GM12878 (cell line): ENCODE measurements around the gene DENND6A. TPM values are rescaled to one million over a fixed set of nuclear protein-coding genes. Genes with fewer than 3 reads are reported as not detected.

Experiments used
- ATF3 ChIP-seq: IDR thresholded peaks from 2 replicates; pipeline ENCODE4 v1.6.1; 2011; ENCODE audit warnings: low read depth, mild to moderate bottlenecking, low read length, moderate library complexity, borderline replicate concordance; ENCODE audit errors: extremely low read depth
- BCL11A ChIP-seq: IDR thresholded peaks from 2 replicates; pipeline ENCODE4 v1.6.1; 2011; ENCODE audit warnings: low read depth, low read length
- BCLAF1 ChIP-seq: fragments of 450-650 bp; IDR thresholded peaks from 2 replicates; pipeline ENCODE4 v1.6.1; 2017; ENCODE audit warnings: antibody characterized with exemption, mild to moderate bottlenecking, moderate library complexity
- BMI1 ChIP-seq: fragments of 450-650 bp; IDR thresholded peaks from 2 replicates; pipeline ENCODE4 v1.6.1; 2016; ENCODE audit warnings: mild to moderate bottlenecking, moderate library complexity, borderline replicate concordance
- EZH2 ChIP-seq: IDR thresholded peaks from 2 replicates; pipeline ENCODE4 v1.6.1; 2012; ENCODE audit warnings: low read depth, mild to moderate bottlenecking, control low read depth, inconsistent platforms, low read length, borderline replicate concordance; ENCODE audit not compliant: control insufficient read depth
- FOXK2 ChIP-seq: fragments of 450-650 bp; IDR thresholded peaks from 2 replicates; pipeline ENCODE4 v1.6.1; 2017; ENCODE audit warnings: mild to moderate bottlenecking, moderate library complexity
- HCFC1 ChIP-seq: fragments of 150-350 bp; IDR thresholded peaks from 2 replicates; pipeline ENCODE4 v1.6.1; 2014; ENCODE audit warnings: low read length
- HDAC6 ChIP-seq: fragments of 200-600 bp; sonication (generic); IDR thresholded peaks from one replicate; pipeline ENCODE4 v1.8.0; 2017; ENCODE audit warnings: antibody characterized with exemption; ENCODE audit not compliant: unreplicated experiment
- HSF1 ChIP-seq: fragments of 150-350 bp; IDR thresholded peaks from 2 replicates; pipeline ENCODE4 v1.6.1; 2014; ENCODE audit warnings: mild to moderate bottlenecking, low read depth, low read length
- MTA2 ChIP-seq: fragments of 450-650 bp; IDR thresholded peaks from 2 replicates; pipeline ENCODE4 v1.6.1; 2016; ENCODE audit warnings: low read depth, mild to moderate bottlenecking, moderate library complexity
- MXI1 ChIP-seq: fragments of 150-350 bp; IDR thresholded peaks from 2 replicates; pipeline ENCODE4 v1.6.1; 2011; ENCODE audit warnings: low read depth, mild to moderate bottlenecking, inconsistent platforms, low read length, improper control_type of control experiment
- NFXL1 ChIP-seq: fragments of 450-650 bp; IDR thresholded peaks from 2 replicates; pipeline ENCODE4 v1.6.1; 2017; ENCODE audit warnings: antibody characterized with exemption, mild to moderate bottlenecking, borderline replicate concordance
- REST ChIP-seq: IDR thresholded peaks from 2 replicates; pipeline ENCODE4 v1.6.1; 2012; ENCODE audit warnings: mild to moderate bottlenecking, low read depth, low read length
- STAT3 ChIP-seq: IDR thresholded peaks from 2 replicates; pipeline ENCODE4 v1.6.1; 2011; ENCODE audit warnings: low read depth, low read length, improper control_type of control experiment
- TAF1 ChIP-seq: IDR thresholded peaks from 2 replicates; pipeline ENCODE4 v1.6.1; 2011; ENCODE audit warnings: mild to moderate bottlenecking, low read depth, low read length, borderline replicate concordance
- TCF12 ChIP-seq: IDR thresholded peaks from 2 replicates; pipeline ENCODE4 v1.6.1; 2011; ENCODE audit warnings: low read depth, mild to moderate bottlenecking, low read length
- USF1 ChIP-seq: IDR thresholded peaks from 2 replicates; pipeline ENCODE4 v1.6.1; 2011; ENCODE audit warnings: borderline replicate concordance, low read depth, mild to moderate bottlenecking, moderate library complexity, mixed read lengths, low read length; ENCODE audit not compliant: insufficient read depth; ENCODE audit errors: extremely low read length
- ZBTB33 ChIP-seq: fragments of 450-650 bp; IDR thresholded peaks from 2 replicates; pipeline ENCODE4 v1.6.1; 2017; ENCODE audit warnings: mild to moderate bottlenecking
- polyA plus RNA-seq, 11 experiments: library from polyadenylated mRNA; depleted of rRNA in 4 of 11; unstranded in 6 of 11; stranded (reverse) in 5 of 11; fragments of >200 nt; fragmentation: Nextera tagmentation in 4 of 11; fragmentation: Illumina TruSeq in 1 of 11; extraction: Ambion mirVana in 4 of 11; extraction: Trizol in 1 of 11; gene quantifications; 1 replicate in 1 of 11; 2 replicates in 10 of 11; pipeline versions ENCODE4 v1.2.1 to v1.2.3, GENCODE V29; 2011 to 2016; ENCODE audit warnings: inconsistent platforms in 2 of 11, missing spikeins in 2 of 11, low read depth in 1 of 11
- total RNA-seq, 4 experiments: library from RNA; depleted of rRNA in 3 of 4; stranded (reverse); fragments of >200 nt in 3 of 4; fragmentation: Illumina TruSeq in 1 of 4; extraction: Trizol in 1 of 4; gene quantifications; 2 replicates each; pipeline versions ENCODE4 v1.2.1 to v1.2.3, GENCODE V29; 2013 to 2021

Gene DENND6A
- total and polyA plus RNA-seq, 10 of the 15 experiments (the other 5 are each of a cell fraction or from before 2014, with no cell fraction given), result 1.8 to 15.3 (median 10.3) TPM

GRCh38 chr3:57692396-57693147 is at the start of gene DENND6A (continued):
- TF ChIP-seq REST (no peak), BMI1 (no peak), BCLAF1 (no peak), TAF1 (peak; percentile 80), HCFC1 (no peak), ZBTB33 (no peak), MXI1 (no peak), TCF12 (no peak), BCL11A (0 out of 2 replicates have a peak, but pooled peaks have one; percentile 17), HSF1 (no peak), EZH2 (no peak), STAT3 (no peak), FOXK2 (no peak), ATF3 (no peak; the same call in 1 of the 2 replicates), NFXL1 (no peak), HDAC6 (no peak), MTA2 (no peak), USF1 (peak; percentile 98)
